ENCODE measurements around the gene ZNF467.

The ZNF467 gene

DNA sequence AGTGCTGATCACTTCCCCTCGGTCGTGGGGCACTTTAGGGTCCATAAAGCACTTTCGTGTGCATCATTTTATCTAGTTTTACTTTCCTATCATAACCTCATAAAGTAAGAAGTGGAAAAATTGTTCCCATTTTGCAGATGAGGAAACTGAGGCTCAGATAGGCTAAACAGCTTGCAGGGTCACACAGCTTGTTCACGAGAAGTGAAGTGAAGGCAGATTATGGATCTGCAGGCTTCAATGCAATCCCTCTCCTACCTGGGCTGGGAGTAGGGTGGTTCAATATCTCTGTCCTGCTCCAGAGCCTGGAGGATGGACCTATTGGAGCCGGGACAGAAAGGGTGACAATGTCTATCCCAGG is 10.8 kb upstream of the ZNF467 start:
- TF ChIP-seq, protein P1, sequence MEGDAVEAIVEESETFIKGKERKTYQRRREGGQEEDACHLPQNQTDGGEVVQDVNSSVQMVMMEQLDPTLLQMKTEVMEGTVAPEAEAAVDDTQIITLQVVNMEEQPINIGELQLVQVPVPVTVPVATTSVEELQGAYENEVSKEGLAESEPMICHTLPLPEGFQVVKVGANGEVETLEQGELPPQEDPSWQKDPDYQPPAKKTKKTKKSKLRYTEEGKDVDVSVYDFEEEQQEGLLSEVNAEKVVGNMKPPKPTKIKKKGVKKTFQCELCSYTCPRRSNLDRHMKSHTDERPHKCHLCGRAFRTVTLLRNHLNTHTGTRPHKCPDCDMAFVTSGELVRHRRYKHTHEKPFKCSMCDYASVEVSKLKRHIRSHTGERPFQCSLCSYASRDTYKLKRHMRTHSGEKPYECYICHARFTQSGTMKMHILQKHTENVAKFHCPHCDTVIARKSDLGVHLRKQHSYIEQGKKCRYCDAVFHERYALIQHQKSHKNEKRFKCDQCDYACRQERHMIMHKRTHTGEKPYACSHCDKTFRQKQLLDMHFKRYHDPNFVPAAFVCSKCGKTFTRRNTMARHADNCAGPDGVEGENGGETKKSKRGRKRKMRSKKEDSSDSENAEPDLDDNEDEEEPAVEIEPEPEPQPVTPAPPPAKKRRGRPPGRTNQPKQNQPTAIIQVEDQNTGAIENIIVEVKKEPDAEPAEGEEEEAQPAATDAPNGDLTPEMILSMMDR (IDR thresholded peaks at IDR 0.05; ENCODE audit: insufficient read depth, low read length, missing control alignments), result no peak
- ChIA-PET CTCF (no interaction called here), POLR2A (no interaction called here)
- H3K4me3 ChIP-seq (ENCODE audit: low read depth, low read length), result no peak overlapping the region
- DNase-seq (ENCODE audit: low read depth, low spot score), result no peak

DNA sequence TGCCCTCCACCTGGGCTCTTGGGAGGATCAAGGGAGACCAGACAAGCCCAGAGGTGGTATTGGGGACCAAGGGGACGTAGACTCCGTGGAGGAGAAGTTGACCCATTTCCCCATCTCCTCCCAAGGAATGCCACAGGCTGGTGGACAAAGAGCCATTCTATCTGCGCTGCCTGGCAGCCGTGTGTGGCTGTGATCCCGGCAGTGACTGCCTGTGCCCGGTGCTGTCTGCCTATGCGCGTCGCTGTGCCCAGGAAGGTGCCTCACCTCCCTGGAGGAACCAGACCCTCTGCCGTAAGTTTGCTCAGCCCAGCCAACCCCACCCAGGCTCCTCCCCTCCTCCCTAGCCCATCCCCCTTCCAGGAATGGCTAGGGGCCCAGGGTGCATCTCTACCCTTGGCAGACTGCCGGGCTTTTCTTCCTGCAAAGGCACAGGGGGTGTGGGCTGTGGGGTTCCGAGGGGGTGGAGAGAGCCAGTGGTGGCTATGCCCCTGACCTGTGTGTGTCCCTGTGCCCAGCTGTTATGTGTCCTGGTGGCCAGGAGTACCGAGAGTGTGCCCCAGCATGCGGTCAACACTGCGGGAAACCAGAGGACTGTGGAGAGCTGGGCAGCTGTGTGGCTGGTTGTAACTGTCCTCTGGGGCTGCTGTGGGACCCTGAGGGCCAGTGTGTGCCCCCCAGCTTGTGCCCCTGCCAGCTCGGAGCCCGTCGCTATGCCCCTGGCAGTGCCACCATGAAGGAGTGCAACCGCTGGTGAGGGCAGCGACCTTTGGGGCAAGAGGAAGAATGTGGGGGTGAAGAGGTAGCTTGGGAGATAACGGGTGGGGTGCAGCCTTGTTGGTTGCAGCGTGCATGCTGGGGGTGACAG is 10.2 kb upstream of the ZNF467 start:
- ChIA-PET CTCF (no interaction called here), POLR2A (no interaction called here)
- DNase-seq (ENCODE audit: low read depth, low spot score), result no peak
- H3K4me3 ChIP-seq (ENCODE audit: low read depth, low read length), result no peak overlapping the region
- TF ChIP-seq, protein P1 (IDR thresholded peaks at IDR 0.05; ENCODE audit: insufficient read depth, low read length, missing control alignments), result no peak

DNA sequence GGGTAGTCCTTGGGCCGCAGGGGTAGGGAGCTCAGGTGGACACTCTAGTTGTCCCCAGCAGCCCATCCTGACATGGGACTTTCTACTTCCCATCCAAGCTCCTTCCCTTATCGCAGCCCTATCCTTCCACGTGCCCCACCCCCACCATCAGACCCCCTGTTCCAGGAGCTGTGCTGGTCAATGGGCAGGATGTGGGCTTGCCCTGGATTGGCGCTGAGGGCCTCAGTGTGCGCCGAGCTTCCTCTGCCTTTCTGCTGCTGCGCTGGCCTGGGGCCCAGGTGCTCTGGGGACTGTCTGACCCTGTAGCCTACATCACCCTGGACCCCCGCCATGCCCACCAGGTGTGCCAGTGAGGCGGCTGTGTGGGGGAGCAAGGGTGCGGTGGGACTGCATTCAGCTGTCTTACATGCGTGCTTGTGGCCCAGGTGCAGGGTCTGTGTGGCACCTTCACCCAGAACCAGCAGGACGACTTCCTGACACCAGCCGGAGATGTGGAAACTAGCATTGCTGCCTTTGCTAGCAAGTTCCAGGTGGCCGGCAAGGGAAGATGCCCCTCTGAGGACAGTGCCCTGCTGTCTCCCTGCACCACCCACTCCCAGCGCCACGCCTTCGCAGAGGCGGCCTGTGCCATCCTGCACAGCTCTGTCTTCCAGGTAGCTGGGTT is 9.4 kb upstream of the ZNF467 start:
- H3K4me3 ChIP-seq (ENCODE audit: low read depth, low read length), result no peak overlapping the region
- no peak for DNase-seq (ENCODE audit: low read depth, low spot score)
- POLR2A ChIA-PET, result no interaction called here
- TF ChIP-seq, protein P1 (IDR thresholded peaks at IDR 0.05; ENCODE audit: insufficient read depth, low read length, missing control alignments), result no peak
- CTCF ChIA-PET, result interaction anchor here (0.7 kb wide), 1 partner anchor 23 kb away, joined by 3 read pairs; no protein-coding TSS in a partner anchor

DNA sequence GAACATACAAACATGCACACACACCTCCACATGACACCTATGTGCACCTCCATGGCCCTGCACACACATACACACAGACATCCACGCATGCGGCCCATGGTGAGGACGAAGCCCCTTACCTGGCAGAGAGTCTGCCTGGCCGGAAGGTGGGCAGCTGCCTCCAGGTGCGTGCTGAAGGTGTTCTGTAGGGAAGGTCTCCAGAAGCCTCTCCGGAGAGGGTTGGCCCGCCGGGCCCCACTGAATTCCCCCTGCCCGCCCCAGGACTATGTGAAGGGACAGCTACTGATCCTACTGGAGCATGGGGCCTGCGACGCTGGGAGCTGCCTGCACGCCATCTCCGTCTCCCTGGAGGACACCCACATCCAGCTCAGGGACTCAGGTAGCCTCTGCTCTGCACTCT is 8.5 kb upstream of the ZNF467 start:
- DNase-seq (ENCODE audit: low read depth, low spot score), result no peak
- ChIA-PET CTCF (no interaction called here), POLR2A (no interaction called here)
- no peak overlapping the region for H3K4me3 ChIP-seq (ENCODE audit: low read depth, low read length)
- TF ChIP-seq, protein P1 (IDR thresholded peaks at IDR 0.05; ENCODE audit: insufficient read depth, low read length, missing control alignments), result no peak

DNA sequence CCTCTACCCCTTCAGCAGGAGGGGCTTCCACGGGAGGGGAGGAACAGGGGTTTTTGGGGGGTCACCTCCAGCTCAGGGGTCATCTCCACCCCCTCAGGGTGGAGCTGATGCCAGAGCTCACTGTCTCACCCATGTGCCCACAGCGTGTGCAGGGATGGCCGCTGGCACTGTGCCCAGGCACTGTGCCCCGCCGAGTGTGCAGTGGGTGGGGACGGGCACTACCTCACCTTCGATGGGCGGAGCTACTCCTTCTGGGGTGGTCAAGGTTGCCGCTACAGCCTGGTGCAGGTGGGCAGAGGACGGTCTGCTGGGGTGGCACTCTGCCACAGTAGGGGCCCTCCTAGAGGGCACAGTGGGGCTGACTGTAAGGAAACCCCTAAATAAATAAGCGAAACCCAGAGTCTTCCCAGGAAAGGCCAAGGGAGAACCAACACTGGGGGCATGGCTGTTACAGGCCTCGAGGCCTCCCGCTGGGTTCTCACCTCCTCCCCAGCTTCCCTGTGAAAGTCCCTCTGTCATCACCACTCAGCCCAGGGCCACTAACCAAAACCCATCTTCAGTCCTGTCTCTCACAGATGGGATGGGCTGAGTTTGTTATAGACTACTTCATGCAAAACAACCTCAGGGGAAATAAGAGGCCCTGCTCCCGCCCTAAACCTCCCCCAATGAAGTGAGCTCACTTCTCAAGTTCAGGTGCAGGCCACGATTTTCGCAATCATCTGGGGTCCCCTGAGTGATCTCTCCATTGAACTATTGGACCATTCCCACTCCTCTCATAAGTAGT is 7.4 kb upstream of the ZNF467 start:
- TF ChIP-seq, protein P1 (IDR thresholded peaks at IDR 0.05; ENCODE audit: insufficient read depth, low read length, missing control alignments), result no peak
- ChIA-PET POLR2A (no interaction called here), CTCF (interaction anchor here (1.6 kb wide), 1 partner anchor 29 kb away, joined by 5 read pairs; no protein-coding TSS in a partner anchor)
- no peak for DNase-seq (ENCODE audit: low read depth, low spot score)
- no peak overlapping the region for H3K4me3 ChIP-seq (ENCODE audit: low read depth, low read length)

DNA sequence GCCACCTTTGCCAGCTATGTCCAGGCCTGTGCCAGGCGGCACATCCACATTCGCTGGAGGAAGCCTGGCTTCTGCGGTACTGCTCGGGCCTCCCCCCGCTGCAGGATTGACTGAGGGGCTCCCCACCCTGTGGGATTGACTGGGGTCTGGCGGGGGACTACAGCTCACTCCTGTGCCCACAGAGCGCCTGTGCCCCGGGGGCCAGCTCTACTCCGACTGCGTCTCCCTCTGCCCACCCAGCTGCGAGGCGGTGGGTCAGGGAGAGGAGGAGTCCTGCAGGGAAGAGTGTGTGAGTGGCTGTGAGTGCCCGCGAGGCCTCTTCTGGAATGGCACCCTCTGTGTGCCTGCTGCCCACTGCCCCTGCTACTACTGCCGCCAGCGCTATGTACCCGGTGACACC is 6.7 kb upstream of the ZNF467 start:
- H3K4me3 ChIP-seq (ENCODE audit: low read depth, low read length), result no peak overlapping the region
- no peak for DNase-seq (ENCODE audit: low read depth, low spot score)
- ChIA-PET POLR2A (no interaction called here), CTCF (interaction anchor here (1.6 kb wide), 1 partner anchor 29 kb away, joined by 5 read pairs; no protein-coding TSS in a partner anchor)
- TF ChIP-seq, protein P1 (IDR thresholded peaks at IDR 0.05; ENCODE audit: insufficient read depth, low read length, missing control alignments), result no peak
